DMS53 treated with DMSO at 0.1 percent for 48 hours (cell line): Measurements from ENCODE around the gene XRN2.

Experiments used
- DNase-seq: peaks from one replicate; lab custom pipeline; 2025; ENCODE audit not compliant: unreplicated experiment; lab: John Stamatoyannopoulos, UW

Gene XRN2

GRCh38 chr20:21303061-21303871, at the start of gene XRN2:
Gene XRN2, plus strand, starts transcription at chr20:21303331. Its CDS starts 68 bp downstream, at chr20:21303399.
- DNase-seq: peak; percentile 84

GRCh38 chr20:21257192-21257591, 45.9 kb upstream of the XRN2 start:
- DNase-seq: no peak

GRCh38 chr20:21258411-21258810, 44.7 kb upstream of the XRN2 start:
- DNase-seq: no peak

- no peak for DNase-seq
Observed at GRCh38 chr20:21259346-21259745, 43.8 kb upstream of the XRN2 start.

- no peak for DNase-seq
Observed at GRCh38 chr20:21262812-21263211, 40.3 kb upstream of the XRN2 start.

- no peak for DNase-seq
Observed at GRCh38 chr20:21265261-21266190, 37.6 kb upstream of the XRN2 start.

- no peak for DNase-seq
Observed at GRCh38 chr20:21266191-21266536, 37.0 kb upstream of the XRN2 start.

GRCh38 chr20:21269772-21270171, 33.4 kb upstream of the XRN2 start:
- no peak for DNase-seq

GRCh38 chr20:21270806-21271205, 32.3 kb upstream of the XRN2 start:
- DNase-seq: no peak

- DNase-seq: no peak
Observed at GRCh38 chr20:21272279-21272678, 30.9 kb upstream of the XRN2 start.

- no peak for DNase-seq
Observed at GRCh38 chr20:21272679-21273078, 30.5 kb upstream of the XRN2 start.

- no peak for DNase-seq
Observed at GRCh38 chr20:21273755-21274386, 29.3 kb upstream of the XRN2 start.

GRCh38 chr20:21278829-21279228, 24.3 kb upstream of the XRN2 start:
- DNase-seq: no peak

- DNase-seq: no peak
Observed at GRCh38 chr20:21279706-21280521, 23.2 kb upstream of the XRN2 start.

GRCh38 chr20:21280522-21281016, 22.6 kb upstream of the XRN2 start:
- no peak for DNase-seq

- no peak for DNase-seq
Observed at GRCh38 chr20:21286775-21287174, 16.4 kb upstream of the XRN2 start.

GRCh38 chr20:21288587-21289370, 14.4 kb upstream of the XRN2 start:
- DNase-seq: no peak

- DNase-seq: no peak
Observed at GRCh38 chr20:21289651-21290050, 13.5 kb upstream of the XRN2 start.

GRCh38 chr20:21291026-21291425, 12.1 kb upstream of the XRN2 start:
- no peak for DNase-seq

GRCh38 chr20:21294755-21295154, 8.4 kb upstream of the XRN2 start:
- no peak for DNase-seq
